ENCODE results near the gene FUT7. TPM values are rescaled to one million over a fixed set of nuclear protein-coding genes. Genes with fewer than 3 reads are reported as not detected.

FUT7 gene
- total and polyA plus RNA-seq, 2 of the 13 experiments (the other 11 are each of a cell fraction or from before 2014, with no cell fraction given): 0.05 TPM; not detected in 1

DNA sequence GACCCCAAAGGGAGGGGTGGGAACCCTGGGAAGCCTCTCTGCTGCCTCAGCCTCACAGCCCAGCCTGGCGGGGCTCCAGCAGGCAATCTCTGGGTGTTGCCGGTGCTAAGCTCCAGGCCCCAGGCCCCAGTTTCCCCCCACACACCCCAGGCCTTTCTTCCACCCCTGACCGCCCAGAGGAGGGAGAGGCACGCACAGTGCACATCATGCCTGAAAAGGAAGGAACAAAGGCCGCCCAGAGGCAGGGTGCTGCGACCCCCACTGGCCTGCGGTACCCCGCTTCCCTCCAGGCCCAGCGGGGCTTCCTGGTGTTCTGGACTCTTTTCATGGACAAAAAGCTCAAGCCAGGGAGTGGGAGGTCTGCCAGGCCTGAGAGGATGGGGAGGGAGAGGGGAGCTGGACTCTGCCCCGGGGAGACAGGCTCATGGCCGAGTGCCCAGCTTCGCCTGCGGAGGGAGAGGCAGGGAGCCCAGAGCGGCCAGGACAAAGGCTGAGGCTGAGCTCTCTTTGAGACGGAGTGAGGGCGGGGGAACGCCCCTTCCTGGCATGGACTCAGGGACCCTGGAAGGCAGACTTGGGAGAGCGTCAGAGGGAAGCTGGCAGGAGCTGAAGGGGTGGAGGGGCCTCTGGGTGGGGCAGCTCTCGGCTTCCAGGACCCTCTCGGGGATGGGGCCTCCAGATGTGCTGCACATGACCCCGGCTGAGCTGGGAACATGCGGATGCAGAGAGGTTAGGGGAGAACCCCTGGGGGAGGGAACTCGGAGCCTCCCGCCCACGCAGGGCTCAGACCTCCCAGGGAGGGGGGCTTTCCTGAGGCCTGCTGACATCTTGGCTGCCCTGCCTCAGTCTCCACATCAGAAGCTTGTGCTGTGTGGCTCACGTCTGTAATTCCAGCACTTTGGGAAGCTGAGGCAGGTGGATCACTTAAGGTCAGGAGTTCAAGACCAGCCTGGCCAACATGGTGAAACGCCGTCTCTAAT lies 23.8 kb upstream of the FUT7 start (continued):
- TF ChIP-seq, protein P1, sequence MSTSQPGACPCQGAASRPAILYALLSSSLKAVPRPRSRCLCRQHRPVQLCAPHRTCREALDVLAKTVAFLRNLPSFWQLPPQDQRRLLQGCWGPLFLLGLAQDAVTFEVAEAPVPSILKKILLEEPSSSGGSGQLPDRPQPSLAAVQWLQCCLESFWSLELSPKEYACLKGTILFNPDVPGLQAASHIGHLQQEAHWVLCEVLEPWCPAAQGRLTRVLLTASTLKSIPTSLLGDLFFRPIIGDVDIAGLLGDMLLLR (CRISPR knock-in tag; IDR thresholded peaks at IDR 0.05): no peak
- no peak for TF ChIP-seq ZNF616 (CRISPR knock-in tag; IDR thresholded peaks at IDR 0.05; ENCODE audit: low read depth)
- no peak for TF ChIP-seq SRSF1 (optimal IDR thresholded peaks at IDR 0.05; ENCODE audit: low read depth, low read length)
- no peak for TF ChIP-seq CHCHD3 (CRISPR knock-in tag; IDR thresholded peaks at IDR 0.05)
- TF ChIP-seq SCMH1 (CRISPR knock-in tag; IDR thresholded peaks at IDR 0.05; ENCODE audit: borderline replicate concordance): no peak
- no peak for TF ChIP-seq ZNF615 (CRISPR knock-in tag; IDR thresholded peaks at IDR 0.05; ENCODE audit: borderline replicate concordance)
- TF ChIP-seq, protein P2, sequence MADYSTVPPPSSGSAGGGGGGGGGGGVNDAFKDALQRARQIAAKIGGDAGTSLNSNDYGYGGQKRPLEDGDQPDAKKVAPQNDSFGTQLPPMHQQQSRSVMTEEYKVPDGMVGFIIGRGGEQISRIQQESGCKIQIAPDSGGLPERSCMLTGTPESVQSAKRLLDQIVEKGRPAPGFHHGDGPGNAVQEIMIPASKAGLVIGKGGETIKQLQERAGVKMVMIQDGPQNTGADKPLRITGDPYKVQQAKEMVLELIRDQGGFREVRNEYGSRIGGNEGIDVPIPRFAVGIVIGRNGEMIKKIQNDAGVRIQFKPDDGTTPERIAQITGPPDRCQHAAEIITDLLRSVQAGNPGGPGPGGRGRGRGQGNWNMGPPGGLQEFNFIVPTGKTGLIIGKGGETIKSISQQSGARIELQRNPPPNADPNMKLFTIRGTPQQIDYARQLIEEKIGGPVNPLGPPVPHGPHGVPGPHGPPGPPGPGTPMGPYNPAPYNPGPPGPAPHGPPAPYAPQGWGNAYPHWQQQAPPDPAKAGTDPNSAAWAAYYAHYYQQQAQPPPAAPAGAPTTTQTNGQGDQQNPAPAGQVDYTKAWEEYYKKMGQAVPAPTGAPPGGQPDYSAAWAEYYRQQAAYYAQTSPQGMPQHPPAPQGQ (CRISPR knock-in tag; IDR thresholded peaks at IDR 0.05; ENCODE audit: borderline replicate concordance): no peak
- TF ChIP-seq RELA (CRISPR knock-in tag; IDR thresholded peaks at IDR 0.05): no peak
- TF ChIP-seq, protein P3, sequence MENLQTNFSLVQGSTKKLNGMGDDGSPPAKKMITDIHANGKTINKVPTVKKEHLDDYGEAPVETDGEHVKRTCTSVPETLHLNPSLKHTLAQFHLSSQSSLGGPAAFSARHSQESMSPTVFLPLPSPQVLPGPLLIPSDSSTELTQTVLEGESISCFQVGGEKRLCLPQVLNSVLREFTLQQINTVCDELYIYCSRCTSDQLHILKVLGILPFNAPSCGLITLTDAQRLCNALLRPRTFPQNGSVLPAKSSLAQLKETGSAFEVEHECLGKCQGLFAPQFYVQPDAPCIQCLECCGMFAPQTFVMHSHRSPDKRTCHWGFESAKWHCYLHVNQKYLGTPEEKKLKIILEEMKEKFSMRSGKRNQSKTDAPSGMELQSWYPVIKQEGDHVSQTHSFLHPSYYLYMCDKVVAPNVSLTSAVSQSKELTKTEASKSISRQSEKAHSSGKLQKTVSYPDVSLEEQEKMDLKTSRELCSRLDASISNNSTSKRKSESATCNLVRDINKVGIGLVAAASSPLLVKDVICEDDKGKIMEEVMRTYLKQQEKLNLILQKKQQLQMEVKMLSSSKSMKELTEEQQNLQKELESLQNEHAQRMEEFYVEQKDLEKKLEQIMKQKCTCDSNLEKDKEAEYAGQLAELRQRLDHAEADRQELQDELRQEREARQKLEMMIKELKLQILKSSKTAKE (CRISPR knock-in tag; IDR thresholded peaks at IDR 0.05; ENCODE audit: borderline replicate concordance): no peak
- peak; percentile 26; the same call in 1 of the 2 replicates for TF ChIP-seq MAZ (IDR thresholded peaks at IDR 0.05; ENCODE audit: borderline replicate concordance, low read depth, low read length)
- peak; percentile 61; the same call in 1 of the 2 replicates for TF ChIP-seq MAZ (CRISPR knock-in tag; IDR thresholded peaks at IDR 0.05; ENCODE audit: low read depth)
- TF ChIP-seq ZNF333 (CRISPR knock-in tag; IDR thresholded peaks at IDR 0.05; ENCODE audit: borderline replicate concordance): no peak
- TF ChIP-seq ZZZ3 (CRISPR knock-in tag; IDR thresholded peaks at IDR 0.05; ENCODE audit: borderline replicate concordance): no peak
- TF ChIP-seq ZNF781 (CRISPR knock-in tag; IDR thresholded peaks at IDR 0.05; ENCODE audit: borderline replicate concordance, not compliant biosample characterization): no peak
- TF ChIP-seq, protein P4, sequence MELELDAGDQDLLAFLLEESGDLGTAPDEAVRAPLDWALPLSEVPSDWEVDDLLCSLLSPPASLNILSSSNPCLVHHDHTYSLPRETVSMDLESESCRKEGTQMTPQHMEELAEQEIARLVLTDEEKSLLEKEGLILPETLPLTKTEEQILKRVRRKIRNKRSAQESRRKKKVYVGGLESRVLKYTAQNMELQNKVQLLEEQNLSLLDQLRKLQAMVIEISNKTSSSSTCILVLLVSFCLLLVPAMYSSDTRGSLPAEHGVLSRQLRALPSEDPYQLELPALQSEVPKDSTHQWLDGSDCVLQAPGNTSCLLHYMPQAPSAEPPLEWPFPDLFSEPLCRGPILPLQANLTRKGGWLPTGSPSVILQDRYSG (CRISPR knock-in tag; IDR thresholded peaks at IDR 0.05): no peak
- TF ChIP-seq PRDM4 (CRISPR knock-in tag; IDR thresholded peaks at IDR 0.05; ENCODE audit: borderline replicate concordance): no peak
